Epithelial cell of esophagus (primary cell): ENCODE measurements around the gene NUSAP1.
A peak's percentile ranks its signal among the peaks of the same experiment; 100 is the strongest.

ENCODE experiments used
- DNase-seq: peaks from one replicate; pipeline ENCODE4 v3.0.0; 2010; ENCODE audit warnings: low read depth
- H3K4me3 ChIP-seq: 2 replicates; pipeline ENCODE4 v1.5.1; 2011; ENCODE audit warnings: mild to moderate bottlenecking, low read length, control low read depth
- TF ChIP-seq, protein P1 (sequence below): IDR thresholded peaks from 2 replicates; pipeline ENCODE4 v1.5.1; 2011; ENCODE audit warnings: low read depth, mild to moderate bottlenecking, low read length, control low read depth, inconsistent platforms; ENCODE audit not compliant: insufficient read depth; ENCODE audit errors: missing control alignments

NUSAP1 gene

DNA sequence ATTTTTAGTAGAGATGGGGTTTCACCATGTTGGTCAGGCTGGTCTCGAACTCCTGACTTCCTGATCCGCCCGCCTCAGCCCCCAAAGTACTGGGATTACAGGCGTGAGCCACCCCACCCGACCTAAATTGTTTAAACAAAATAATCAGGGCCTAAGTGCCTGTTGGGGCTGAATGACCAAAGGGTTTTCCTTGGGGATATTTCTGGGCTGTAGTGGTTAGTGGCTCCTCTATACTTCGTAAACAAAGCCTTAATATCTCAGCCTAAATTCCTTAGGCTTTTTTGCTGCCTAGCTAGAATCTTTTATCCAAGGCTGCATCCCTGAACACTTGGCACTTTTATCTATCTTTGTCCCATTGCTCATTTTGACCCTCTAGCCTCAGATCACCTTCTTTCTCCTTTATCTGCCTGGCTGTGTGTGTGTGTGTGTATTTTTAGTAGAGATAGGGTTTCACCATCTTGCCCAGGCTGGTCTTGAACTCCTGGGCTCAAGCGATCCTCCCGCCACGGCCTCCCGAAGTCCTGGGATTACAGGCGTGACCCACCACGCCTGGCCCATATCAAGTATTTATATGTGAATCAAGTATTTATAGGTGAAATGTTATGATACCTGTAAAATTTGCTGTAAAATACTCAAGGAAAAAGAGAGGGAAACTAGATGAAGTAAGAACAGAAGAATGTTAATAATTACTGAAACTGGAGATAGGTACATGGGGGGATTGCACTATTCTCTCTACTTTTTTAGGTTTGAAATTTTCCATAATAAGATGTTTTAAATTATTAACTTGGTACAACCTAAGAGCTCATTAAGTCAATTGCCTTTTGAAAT, 1.8 kb downstream of the NUSAP1 start:
- H3K4me3 ChIP-seq = peak overlapping the region; percentile 16
- TF ChIP-seq, protein P1, sequence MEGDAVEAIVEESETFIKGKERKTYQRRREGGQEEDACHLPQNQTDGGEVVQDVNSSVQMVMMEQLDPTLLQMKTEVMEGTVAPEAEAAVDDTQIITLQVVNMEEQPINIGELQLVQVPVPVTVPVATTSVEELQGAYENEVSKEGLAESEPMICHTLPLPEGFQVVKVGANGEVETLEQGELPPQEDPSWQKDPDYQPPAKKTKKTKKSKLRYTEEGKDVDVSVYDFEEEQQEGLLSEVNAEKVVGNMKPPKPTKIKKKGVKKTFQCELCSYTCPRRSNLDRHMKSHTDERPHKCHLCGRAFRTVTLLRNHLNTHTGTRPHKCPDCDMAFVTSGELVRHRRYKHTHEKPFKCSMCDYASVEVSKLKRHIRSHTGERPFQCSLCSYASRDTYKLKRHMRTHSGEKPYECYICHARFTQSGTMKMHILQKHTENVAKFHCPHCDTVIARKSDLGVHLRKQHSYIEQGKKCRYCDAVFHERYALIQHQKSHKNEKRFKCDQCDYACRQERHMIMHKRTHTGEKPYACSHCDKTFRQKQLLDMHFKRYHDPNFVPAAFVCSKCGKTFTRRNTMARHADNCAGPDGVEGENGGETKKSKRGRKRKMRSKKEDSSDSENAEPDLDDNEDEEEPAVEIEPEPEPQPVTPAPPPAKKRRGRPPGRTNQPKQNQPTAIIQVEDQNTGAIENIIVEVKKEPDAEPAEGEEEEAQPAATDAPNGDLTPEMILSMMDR = no peak
- DNase-seq = no peak

GRCh38 chr15:41336549-41336948, 3.9 kb downstream of the NUSAP1 start:
- TF ChIP-seq, protein P1 = no peak
- no peak for DNase-seq
- H3K4me3 ChIP-seq = no peak overlapping the region

GRCh38 chr15:41337047-41337446, 4.4 kb downstream of the NUSAP1 start:
- no peak for DNase-seq
- TF ChIP-seq, protein P1 = no peak
- H3K4me3 ChIP-seq = no peak overlapping the region

- peak; percentile 7 for DNase-seq
- no peak overlapping the region for H3K4me3 ChIP-seq
- TF ChIP-seq, protein P1 = no peak
Measured at GRCh38 chr15:41337631-41338522, 5.2 kb downstream of the NUSAP1 start.

- peak; percentile 18 for DNase-seq
- TF ChIP-seq, protein P1 = no peak
Measured at GRCh38 chr15:41340189-41340695, 7.6 kb downstream of the NUSAP1 start.

GRCh38 chr15:41341519-41341918, 8.8 kb downstream of the NUSAP1 start:
- DNase-seq = peak; percentile 54
- no peak overlapping the region for H3K4me3 ChIP-seq
- TF ChIP-seq, protein P1 = no peak

More at GRCh38 chr15:41340189-41340695, 7.6 kb downstream of the NUSAP1 start:
- H3K4me3 ChIP-seq = no peak overlapping the region
